Psoas muscle (tissue), 8 donors: ENCODE data around the gene APOL2. TPM values are rescaled to one million over a fixed set of nuclear protein-coding genes. Genes with fewer than 3 reads are reported as not detected.
"Not testable (repeated sequence)": the region's sequence is repeated elsewhere in the genome, so short reads cannot be mapped to it uniquely, and the experiment has no call there.

Experiments used
- ATAC-seq, 4 donors: fragments of 200-7000 bp; cut with Tn5 transposase; one replicate each; pipeline ENCODE4 v1.9.1; 2020; ENCODE audit warnings: moderate library complexity in 3 of 4, mild to moderate bottlenecking in 2 of 4
- DNase-seq, 2 donors: peaks; one replicate each; pipeline ENCODE4 v3.0.0-alpha.2; 2020
- H3K27ac ChIP-seq: fragments of 200-600 bp; one replicate; pipeline ENCODE4 v1.8.0; 2022
- H3K27me3 ChIP-seq, 3 donors: fragments of 200-600 bp in 1 of 3; one replicate each; pipeline versions ENCODE4 v1.6.1 to v1.8.0; 2013 to 2022; ENCODE audit warnings: low read length in 2 of 3, mild to moderate bottlenecking in 2 of 3, moderate library complexity in 1 of 3; ENCODE audit not compliant: insufficient read depth in 3 of 3
- H3K36me3 ChIP-seq, 2 donors: fragments of 200-600 bp in 1 of 2; one replicate each; pipeline versions ENCODE4 v1.6.1 to v1.8.0; 2013 to 2022; ENCODE audit warnings: low read depth in 1 of 2, mild to moderate bottlenecking in 1 of 2, moderate library complexity in 1 of 2; ENCODE audit not compliant: insufficient read depth in 1 of 2
- H3K4me1 ChIP-seq: fragments of 200-600 bp; one replicate; pipeline ENCODE4 v1.8.0; 2022
- H3K4me3 ChIP-seq: fragments of 200-600 bp; one replicate; pipeline ENCODE4 v1.8.0; 2022; ENCODE audit warnings: mild to moderate bottlenecking
- H3K9me3 ChIP-seq: fragments of 200-600 bp; one replicate; pipeline ENCODE4 v1.8.0; 2022
- WGBS, 3 donors: extraction: QIAGEN DNeasy Blood & Tissue Kit; methylation state at CpG; one replicate each; pipeline versions ENCODE4 v1.1.6 to v1.1.7; 2013; 5-methylcytosine and 5-hydroxymethylcytosine counted together
- intact Hi-C, 2 donors: fragments of 100-400 bp; cut with DNase I; formaldehyde crosslinking; loops; one replicate each; pipeline versions ENCODE4 v1.11.0 to v1.14.2; 2022
- polyA plus RNA-seq, 3 donors: library from polyadenylated mRNA; stranded (reverse); fragments of 200-250 nt; gene quantifications; one replicate each; pipeline ENCODE4 v1.2.3, GENCODE V29; 2013
- total RNA-seq, 4 donors: library from RNA; stranded (reverse); fragmentation: NEBNext Ultra II Directional in 2 of 4; extraction: Animal tissue kit (Norgen Biotek cat#: 25700) in 2 of 4; gene quantifications; one replicate each; pipeline versions ENCODE4 v1.2.1 to v1.2.4, GENCODE V29; 2021 to 2023
- TF ChIP-seq, protein P1 (sequence below): fragments of 200-600 bp; IDR thresholded peaks from one replicate; pipeline ENCODE4 v1.8.0; 2022; ENCODE audit warnings: antibody characterized with exemption
- donor health status: healthy with polysubstance abuse.
- donor health status: DM: no; HTN: no; CAD: no; lungs with moderate emphysema.
- donor health status: Bipolar disorder and iron deficiency.
- donor health status: healthy.
- donor health status: DM: yes; HTN: yes; CAD: no.
- donor health status: DM: no; HTN: no; CAD: no.
- donor health status: DM: no; HTN: no; CAD: no.
- donor health status: DM: yes; HTN: yes; CAD: no.

Gene APOL2
- total and polyA plus RNA-seq, 7 donors: 17.5 to 54.7 (median 43.2) TPM

DNA sequence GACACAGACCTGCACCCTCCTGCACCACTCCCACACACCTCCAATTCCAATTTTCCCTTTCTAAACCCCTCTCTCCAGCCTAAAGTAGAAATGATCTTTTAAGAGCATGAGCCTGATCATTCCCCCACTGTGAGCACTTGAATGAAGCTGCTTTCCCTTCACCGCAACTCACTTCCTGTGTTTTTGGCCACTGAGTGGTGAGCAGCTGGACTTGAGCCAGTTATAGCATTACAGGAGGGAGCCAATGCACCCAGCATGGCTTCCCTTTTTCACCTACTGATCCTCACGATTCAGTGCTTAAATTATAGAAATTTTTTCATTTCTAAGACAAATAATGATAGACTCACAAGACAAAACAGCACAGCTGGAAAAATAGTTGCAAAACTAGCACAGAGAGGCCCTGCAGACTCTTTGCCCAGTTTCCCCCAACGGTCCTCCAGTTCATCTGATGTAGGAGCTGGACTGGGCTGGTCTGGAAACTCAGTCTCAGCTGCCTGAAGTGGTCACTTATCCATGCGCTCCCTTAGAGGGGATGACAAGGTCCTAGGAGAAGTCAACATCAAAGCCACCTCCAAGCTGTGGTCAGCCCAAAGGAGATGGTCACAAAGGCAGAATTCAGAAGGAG lies 28.0 kb downstream of the APOL2 start:
- no peaks in the 10 kb centered on the region for H3K36me3 ChIP-seq
- TF ChIP-seq, protein P1, sequence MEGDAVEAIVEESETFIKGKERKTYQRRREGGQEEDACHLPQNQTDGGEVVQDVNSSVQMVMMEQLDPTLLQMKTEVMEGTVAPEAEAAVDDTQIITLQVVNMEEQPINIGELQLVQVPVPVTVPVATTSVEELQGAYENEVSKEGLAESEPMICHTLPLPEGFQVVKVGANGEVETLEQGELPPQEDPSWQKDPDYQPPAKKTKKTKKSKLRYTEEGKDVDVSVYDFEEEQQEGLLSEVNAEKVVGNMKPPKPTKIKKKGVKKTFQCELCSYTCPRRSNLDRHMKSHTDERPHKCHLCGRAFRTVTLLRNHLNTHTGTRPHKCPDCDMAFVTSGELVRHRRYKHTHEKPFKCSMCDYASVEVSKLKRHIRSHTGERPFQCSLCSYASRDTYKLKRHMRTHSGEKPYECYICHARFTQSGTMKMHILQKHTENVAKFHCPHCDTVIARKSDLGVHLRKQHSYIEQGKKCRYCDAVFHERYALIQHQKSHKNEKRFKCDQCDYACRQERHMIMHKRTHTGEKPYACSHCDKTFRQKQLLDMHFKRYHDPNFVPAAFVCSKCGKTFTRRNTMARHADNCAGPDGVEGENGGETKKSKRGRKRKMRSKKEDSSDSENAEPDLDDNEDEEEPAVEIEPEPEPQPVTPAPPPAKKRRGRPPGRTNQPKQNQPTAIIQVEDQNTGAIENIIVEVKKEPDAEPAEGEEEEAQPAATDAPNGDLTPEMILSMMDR: no peak
- no peaks in the 10 kb centered on the region for H3K4me1 ChIP-seq
- H3K27me3 ChIP-seq: no peaks in the 10 kb centered on the region
- no peaks in the 10 kb centered on the region for H3K9me3 ChIP-seq
- WGBS, 3 donors: 56 to 63% (median 61%) methylated on average over 4 of the region's 4 CpGs
- intact Hi-C loops: no loop called here
- DNase-seq: no peak
- H3K4me3 ChIP-seq: no peak overlapping the region
- no peak overlapping the region for H3K27ac ChIP-seq
- ATAC-seq: no peak

DNA sequence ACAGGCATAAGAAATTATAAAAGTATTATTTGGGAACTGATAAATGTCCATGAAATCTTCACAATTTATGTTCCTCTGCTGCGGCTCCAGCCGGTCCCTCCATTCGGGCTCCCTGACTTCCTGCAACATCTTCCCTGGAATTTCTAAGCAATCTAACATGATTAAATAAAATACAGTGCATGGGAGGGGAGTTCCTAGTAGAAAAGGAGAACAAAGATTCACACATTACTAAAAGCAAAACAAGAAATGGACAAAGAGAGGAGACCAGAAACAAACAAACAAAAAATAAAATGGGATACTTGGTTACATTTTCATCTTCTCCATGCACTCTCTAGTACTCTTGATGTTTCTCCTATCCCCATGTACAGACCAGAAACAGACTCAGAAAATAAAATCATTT lies 29.1 kb downstream of the APOL2 start:
- H3K4me3 ChIP-seq: no peak overlapping the region
- WGBS, 3 donors: 85 to 87% (median 86%) methylated on average over 3 of the region's 3 CpGs
- H3K27ac ChIP-seq: no peak overlapping the region
- no peaks in the 10 kb centered on the region for H3K9me3 ChIP-seq
- no peaks in the 10 kb centered on the region for H3K4me1 ChIP-seq
- TF ChIP-seq, protein P1: no peak
- H3K36me3 ChIP-seq: no peaks in the 10 kb centered on the region
- intact Hi-C loops: no loop called here
- ATAC-seq: no peak
- H3K27me3 ChIP-seq: no peaks in the 10 kb centered on the region
- no peak for DNase-seq

DNA sequence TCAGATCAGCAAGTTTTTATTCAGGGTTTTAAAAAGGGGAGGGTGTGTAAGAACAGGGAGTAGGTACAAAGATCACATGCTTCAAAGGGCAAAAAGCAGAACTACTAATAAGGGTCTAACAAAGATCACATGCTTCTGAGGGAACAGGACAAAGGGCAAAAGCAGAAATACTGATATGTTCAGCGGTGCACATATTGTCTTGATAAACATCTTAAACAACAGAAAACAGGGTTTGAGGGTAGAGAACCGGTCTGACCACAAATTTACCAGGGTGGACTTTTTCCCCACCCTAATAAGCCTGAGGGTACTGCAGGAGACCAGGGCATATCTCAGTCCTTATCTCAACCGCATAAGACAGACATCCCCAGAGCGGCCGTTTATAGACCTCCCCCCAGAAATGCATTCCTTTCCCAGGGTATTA lies 29.8 kb downstream of the APOL2 start:
- H3K4me1 ChIP-seq, ATAC-seq, DNase-seq, H3K36me3 ChIP-seq, H3K4me3 ChIP-seq, intact Hi-C loops, H3K27ac ChIP-seq, H3K27me3 ChIP-seq, H3K9me3 ChIP-seq: not testable (repeated sequence)
- WGBS, 3 donors: 80 to 92% (median 91%) methylated on average over 5 of the region's 5 CpGs

DNA sequence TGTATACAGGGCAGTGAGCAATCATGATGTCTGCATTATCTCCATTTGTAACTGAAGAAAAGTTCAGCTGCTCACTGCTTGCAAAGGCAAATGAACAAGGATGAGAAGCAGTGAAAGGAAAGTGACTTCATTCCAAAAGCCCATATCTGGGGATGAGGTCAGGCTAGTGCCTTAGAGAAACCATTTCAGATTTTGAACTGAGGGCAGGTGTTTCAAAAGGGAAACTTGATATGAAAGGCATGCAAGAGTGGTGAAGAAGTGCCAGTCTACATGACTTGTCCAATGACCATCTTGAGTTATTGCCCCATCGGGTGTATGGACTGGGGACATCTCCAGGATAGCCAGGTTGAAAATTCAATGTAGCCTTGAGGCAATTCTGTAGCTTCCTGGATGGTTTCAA lies 30.4 kb downstream of the APOL2 start:
- ATAC-seq (peak in 2 of 4 donors; percentile 71 to 94), DNase-seq (no peak)
- H3K27me3 ChIP-seq: no peaks in the 10 kb centered on the region
- H3K4me3 ChIP-seq: no peak overlapping the region
- TF ChIP-seq, protein P1: no peak
- no peaks in the 10 kb centered on the region for H3K4me1 ChIP-seq
- H3K9me3 ChIP-seq: no peaks in the 10 kb centered on the region
- 26 to 65% (median 38%) methylated on average over 1 of the region's 1 CpG for WGBS, 3 donors
- H3K27ac ChIP-seq: no peak overlapping the region
- no peaks in the 10 kb centered on the region for H3K36me3 ChIP-seq
- intact Hi-C loops: no loop called here

DNA sequence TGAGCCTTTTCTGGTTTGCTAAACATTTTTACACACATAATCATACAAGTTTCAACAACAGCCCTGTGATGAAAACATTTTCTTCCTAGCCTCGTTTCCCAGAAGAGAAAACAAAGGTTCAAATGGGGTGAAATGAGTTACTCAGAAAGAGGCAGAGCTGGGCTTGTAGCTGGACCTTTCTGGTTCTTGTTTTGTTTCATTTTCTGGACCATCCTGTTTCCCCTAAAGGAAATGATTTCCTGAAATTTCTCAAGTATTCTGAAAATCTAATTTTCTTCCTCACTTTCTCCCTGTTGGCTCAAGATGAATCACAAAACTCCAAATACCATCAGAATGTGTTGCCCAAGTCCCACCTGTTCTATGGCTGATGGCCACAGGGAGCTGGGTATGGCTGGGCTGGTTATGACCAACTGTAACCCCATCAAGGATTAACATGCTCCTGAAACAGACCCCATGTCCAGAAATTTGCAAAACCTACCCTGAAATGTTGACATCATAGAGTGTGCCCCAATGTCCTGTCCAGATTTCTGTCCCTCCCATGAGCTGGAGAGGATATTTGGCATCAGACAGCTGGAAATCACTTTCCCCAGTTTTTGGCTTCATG lies 31.1 kb downstream of the APOL2 start:
- WGBS, 3 donors: 9 to 30% (median 17%) methylated on average over 1 of the region's 1 CpG
- Histone ChIP-seq H3K27me3 (no peaks in the 10 kb centered on the region), H3K4me1 (no peaks in the 10 kb centered on the region), H3K27ac (no peak overlapping the region), H3K9me3 (no peaks in the 10 kb centered on the region), H3K36me3 (no peaks in the 10 kb centered on the region), H3K4me3 (no peak overlapping the region)
- TF ChIP-seq, protein P1: no peak
- intact Hi-C loops: no loop called here
- DNase-seq (no peak), ATAC-seq (peak in 1 of 4 donors; percentile 27)
